ENCODE data around the gene MIEF1. TPM values are rescaled to one million over a fixed set of nuclear protein-coding genes. Genes with fewer than 3 reads are reported as not detected.

MIEF1 gene
- total RNA-seq, 4 donors from 2014 or later, result 19.7 to 21.7 (median 20.9) TPM

DNA sequence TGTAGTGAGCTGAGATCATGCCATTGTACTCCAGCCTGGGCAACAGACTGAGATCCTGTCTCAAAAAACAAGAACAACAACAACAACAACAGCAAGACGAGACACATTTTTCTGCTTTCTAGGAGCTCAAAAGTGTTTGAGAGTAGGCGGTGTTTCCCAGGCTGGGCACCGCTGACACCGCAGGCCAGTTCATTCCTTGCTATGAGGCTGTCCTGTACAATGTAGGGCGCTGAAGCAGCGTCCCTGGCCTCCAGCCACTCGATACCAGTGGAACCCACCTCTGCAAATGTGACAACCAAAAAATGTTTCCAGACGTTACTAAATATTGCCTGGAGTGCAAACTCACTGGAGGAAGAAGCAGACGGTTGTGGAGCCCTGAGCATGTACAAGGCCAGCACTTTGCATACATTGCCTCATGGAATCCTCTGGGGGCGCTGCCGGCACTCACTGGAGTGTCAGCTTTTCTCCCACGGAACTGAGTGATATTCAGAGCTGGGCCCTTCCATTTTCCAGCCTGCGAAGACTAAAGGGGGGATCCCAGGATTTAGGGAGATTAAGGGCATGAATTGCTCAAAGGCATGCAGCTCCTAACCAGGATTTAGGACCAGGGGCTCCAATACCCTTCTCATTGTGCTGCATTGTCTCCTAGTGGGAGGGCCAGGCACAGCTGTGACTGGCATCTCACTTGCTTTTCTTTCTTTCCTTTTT, 5.8 kb upstream of the MIEF1 start:
- no peaks in the 10 kb centered on the region for H3K36me3 ChIP-seq
- peak overlapping the region; percentile 29 to 42 (median 39) for H3K27ac ChIP-seq (replicated peaks in 1 of 4)
- intact Hi-C loops (cut with DNase I), result no loop called here
- H3K9me3 ChIP-seq, result no peaks in the 10 kb centered on the region
- H3K4me3 ChIP-seq, result no peak overlapping the region
- no peak for DNase-seq (ENCODE audit: extremely low spot score)
- no peak for TF ChIP-seq EP300 (IDR thresholded peaks at IDR 0.05)
- TF ChIP-seq, protein P1, sequence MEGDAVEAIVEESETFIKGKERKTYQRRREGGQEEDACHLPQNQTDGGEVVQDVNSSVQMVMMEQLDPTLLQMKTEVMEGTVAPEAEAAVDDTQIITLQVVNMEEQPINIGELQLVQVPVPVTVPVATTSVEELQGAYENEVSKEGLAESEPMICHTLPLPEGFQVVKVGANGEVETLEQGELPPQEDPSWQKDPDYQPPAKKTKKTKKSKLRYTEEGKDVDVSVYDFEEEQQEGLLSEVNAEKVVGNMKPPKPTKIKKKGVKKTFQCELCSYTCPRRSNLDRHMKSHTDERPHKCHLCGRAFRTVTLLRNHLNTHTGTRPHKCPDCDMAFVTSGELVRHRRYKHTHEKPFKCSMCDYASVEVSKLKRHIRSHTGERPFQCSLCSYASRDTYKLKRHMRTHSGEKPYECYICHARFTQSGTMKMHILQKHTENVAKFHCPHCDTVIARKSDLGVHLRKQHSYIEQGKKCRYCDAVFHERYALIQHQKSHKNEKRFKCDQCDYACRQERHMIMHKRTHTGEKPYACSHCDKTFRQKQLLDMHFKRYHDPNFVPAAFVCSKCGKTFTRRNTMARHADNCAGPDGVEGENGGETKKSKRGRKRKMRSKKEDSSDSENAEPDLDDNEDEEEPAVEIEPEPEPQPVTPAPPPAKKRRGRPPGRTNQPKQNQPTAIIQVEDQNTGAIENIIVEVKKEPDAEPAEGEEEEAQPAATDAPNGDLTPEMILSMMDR (IDR thresholded peaks at IDR 0.05), result peak; percentile 60 to 87 (median 64)
- peak in 1 of 2 donors; percentile 39 for TF ChIP-seq POLR2AphosphoS5 (IDR thresholded peaks at IDR 0.05)
- no peak for TF ChIP-seq POLR2A (IDR thresholded peaks at IDR 0.05; ENCODE audit: low read depth)
- H3K4me1 ChIP-seq, result peaks cover 22 to 40% (median 28%) of the 10 kb centered on the region in 4 donors
- H3K27me3 ChIP-seq, result peaks cover 0 to 5% (median 0%) of the 10 kb centered on the region in 4 donors
- WGBS, result 44% methylated on average over 13 of the region's 13 CpGs

DNA sequence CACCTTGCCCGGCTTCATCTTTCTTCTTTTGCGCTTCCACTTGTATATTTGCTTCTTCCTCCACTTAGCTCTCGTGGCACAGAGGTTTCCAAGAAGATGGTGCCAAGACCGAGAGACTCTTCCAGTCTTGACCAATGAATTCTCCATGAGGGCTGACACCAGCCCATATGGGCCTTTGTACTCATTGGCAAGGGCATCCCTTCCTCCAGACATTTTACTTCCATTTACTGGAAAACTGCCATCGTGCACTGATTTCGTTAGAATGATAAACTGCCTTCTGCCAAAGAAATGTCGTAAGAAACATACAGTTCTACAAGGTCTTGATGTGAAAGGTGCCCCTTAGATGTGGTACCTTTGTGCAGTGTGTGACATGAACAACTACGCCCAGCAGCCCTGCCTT, 4.7 kb upstream of the MIEF1 start:
- intact Hi-C loops (cut with DNase I), result no loop called here
- H3K27ac ChIP-seq (replicated peaks in 1 of 4), result peak overlapping the region in 1 of 4 donors; percentile 27
- peaks cover 28 to 46% (median 35%) of the 10 kb centered on the region in 4 donors for H3K4me1 ChIP-seq
- no peaks in the 10 kb centered on the region for H3K9me3 ChIP-seq
- H3K4me3 ChIP-seq, result no peak overlapping the region
- TF ChIP-seq POLR2AphosphoS5 (IDR thresholded peaks at IDR 0.05), result no peak
- TF ChIP-seq POLR2A (IDR thresholded peaks at IDR 0.05; ENCODE audit: low read depth), result no peak
- no peak for TF ChIP-seq EP300 (IDR thresholded peaks at IDR 0.05)
- TF ChIP-seq, protein P1 (IDR thresholded peaks at IDR 0.05), result no peak
- 89% methylated on average over 8 of the region's 8 CpGs for WGBS
- H3K36me3 ChIP-seq, result no peaks in the 10 kb centered on the region
- no peak for DNase-seq (ENCODE audit: extremely low spot score)
- H3K27me3 ChIP-seq, result no peaks in the 10 kb centered on the region

DNA sequence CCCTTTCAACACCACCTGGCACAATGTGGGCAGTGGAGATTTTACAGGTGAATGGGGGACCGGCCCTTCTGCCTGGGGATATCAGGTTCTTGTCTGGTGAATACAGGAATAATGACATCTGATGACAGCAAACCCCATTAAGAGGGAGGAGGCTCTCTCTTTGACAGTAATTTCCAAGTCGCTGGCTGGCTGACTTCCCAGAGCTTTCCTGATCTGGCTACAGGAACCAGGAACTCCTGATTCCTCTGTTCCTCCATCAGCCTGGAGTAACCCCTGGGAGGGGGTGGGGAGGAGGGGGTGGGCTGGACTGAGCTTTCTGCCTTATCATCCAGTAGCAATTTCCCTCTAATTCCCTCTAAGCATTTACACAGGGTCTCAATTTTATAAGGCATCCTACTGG, 3.7 kb upstream of the MIEF1 start:
- H3K4me3 ChIP-seq, result no peak overlapping the region
- H3K27me3 ChIP-seq, result no peaks in the 10 kb centered on the region
- H3K36me3 ChIP-seq, result no peaks in the 10 kb centered on the region
- H3K27ac ChIP-seq (replicated peaks in 1 of 4), result peak overlapping the region in 3 of 4 donors; percentile 2 to 57 (median 7)
- DNase-seq (ENCODE audit: extremely low spot score), result no peak
- no peak for TF ChIP-seq EP300 (IDR thresholded peaks at IDR 0.05)
- TF ChIP-seq POLR2AphosphoS5 (IDR thresholded peaks at IDR 0.05), result no peak
- TF ChIP-seq, protein P1 (IDR thresholded peaks at IDR 0.05), result no peak
- TF ChIP-seq POLR2A (IDR thresholded peaks at IDR 0.05; ENCODE audit: low read depth), result no peak
- H3K9me3 ChIP-seq, result no peaks in the 10 kb centered on the region
- 44% methylated on average over 1 of the region's 2 CpGs for WGBS
- intact Hi-C loops (cut with DNase I), result no loop called here
- peaks cover 33 to 54% (median 43%) of the 10 kb centered on the region in 4 donors for H3K4me1 ChIP-seq

DNA sequence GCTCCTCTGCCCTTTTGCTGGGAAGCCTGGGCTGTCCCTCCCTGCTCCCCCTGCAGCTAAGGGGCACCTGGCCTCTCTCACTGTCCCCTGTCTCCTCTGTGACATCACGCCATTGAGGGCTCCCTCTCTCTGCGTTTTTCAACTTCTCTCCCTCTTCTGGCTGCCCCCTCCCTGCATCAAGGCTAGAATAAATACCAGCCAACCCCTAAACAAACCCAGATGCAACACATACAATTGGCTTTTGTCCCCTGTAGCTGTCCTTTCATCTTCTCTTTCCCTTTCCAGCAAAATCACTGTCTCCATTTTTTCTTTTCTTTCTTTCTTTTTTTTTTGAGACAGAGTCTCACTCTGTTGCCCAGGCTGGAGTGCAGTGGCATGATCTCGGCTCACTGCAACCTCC, 3.3 kb upstream of the MIEF1 start:
- Histone ChIP-seq H3K4me3 (no peak overlapping the region), H3K27me3 (no peaks in the 10 kb centered on the region), H3K4me1 (peaks cover 37 to 58% (median 45%) of the 10 kb centered on the region in 4 donors), H3K9me3 (no peaks in the 10 kb centered on the region), H3K27ac (replicated peaks in 1 of 4) (peak overlapping the region in 3 of 4 donors; percentile 2 to 57 (median 7)), H3K36me3 (peaks cover 0 to 3% (median 0%) of the 10 kb centered on the region in 4 donors)
- TF ChIP-seq, protein P1 (IDR thresholded peaks at IDR 0.05), result no peak
- TF ChIP-seq EP300 (IDR thresholded peaks at IDR 0.05) (no peak), POLR2A (IDR thresholded peaks at IDR 0.05; ENCODE audit: low read depth) (no peak), POLR2AphosphoS5 (IDR thresholded peaks at IDR 0.05) (no peak)
- 63% methylated on average over 3 of the region's 3 CpGs for WGBS
- intact Hi-C loops (cut with DNase I), result no loop called here
- DNase-seq (ENCODE audit: extremely low spot score), result no peak

All from esophagus muscularis mucosa (tissue), 4 donors.